ENCODE data around the gene HDX.
"Not testable (repeated sequence)": the region's sequence is repeated elsewhere in the genome, so short reads cannot be mapped to it uniquely, and the experiment has no call there.

Gene HDX

GRCh38 chrX:84501798-84502628 lies at the start of gene HDX:
Gene HDX (minus strand): TSS chrX:84502453. CDS start chrX:84475397, 27,056 bp downstream.
- peak; percentile 80 for DNase-seq (ENCODE audit: low spot score)

GRCh38 chrX:84541315-84541714 lies 39.1 kb upstream of the HDX start:
- not testable (repeated sequence) for DNase-seq (ENCODE audit: low spot score)

GRCh38 chrX:84537627-84538026 lies 35.4 kb upstream of the HDX start:
- not testable (repeated sequence) for DNase-seq (ENCODE audit: low spot score)

GRCh38 chrX:84488426-84488825 lies 13.8 kb downstream of the HDX start:
- no peak for DNase-seq (ENCODE audit: low spot score)

- DNase-seq (ENCODE audit: low spot score) = no peak
Measured at GRCh38 chrX:84487365-84488353, 14.6 kb downstream of the HDX start.

- no peak for DNase-seq (ENCODE audit: low spot score)
Measured at GRCh38 chrX:84479086-84479485, 23.2 kb downstream of the HDX start.

GRCh38 chrX:84477114-84477513 lies 25.1 kb downstream of the HDX start:
- no peak for DNase-seq (ENCODE audit: low spot score)

GRCh38 chrX:84475596-84475995 lies 26.7 kb downstream of the HDX start:
- DNase-seq (ENCODE audit: low spot score) = no peak

GRCh38 chrX:84475101-84475500 lies 27.2 kb downstream of the HDX start:
- DNase-seq (ENCODE audit: low spot score) = no peak

- peak; percentile 62 for DNase-seq (ENCODE audit: low spot score)
Measured at GRCh38 chrX:84469226-84469625, 33.0 kb downstream of the HDX start.

GRCh38 chrX:84467898-84468297 lies 34.4 kb downstream of the HDX start:
- no peak for DNase-seq (ENCODE audit: low spot score)

- DNase-seq (ENCODE audit: low spot score) = no peak
Measured at GRCh38 chrX:84453351-84454246, 48.7 kb downstream of the HDX start.

GRCh38 chrX:84441143-84441542 lies 61.1 kb downstream of the HDX start:
- DNase-seq (ENCODE audit: low spot score) = no peak

- DNase-seq (ENCODE audit: low spot score) = no peak
Measured at GRCh38 chrX:84415140-84415539, 87.1 kb downstream of the HDX start.

GRCh38 chrX:84363663-84364062 lies 138.6 kb downstream of the HDX start:
- DNase-seq (ENCODE audit: low spot score) = no peak

GRCh38 chrX:84363051-84363450 lies 139.2 kb downstream of the HDX start:
- no peak for DNase-seq (ENCODE audit: low spot score)

- no peak for DNase-seq (ENCODE audit: low spot score)
Measured at GRCh38 chrX:84362184-84362838, 139.9 kb downstream of the HDX start.

GRCh38 chrX:84358271-84358670 lies 144.0 kb downstream of the HDX start:
- DNase-seq (ENCODE audit: low spot score) = no peak

GRCh38 chrX:84357296-84357695 lies 145.0 kb downstream of the HDX start:
- no peak for DNase-seq (ENCODE audit: low spot score)

GRCh38 chrX:84340968-84341367 lies 161.3 kb downstream of the HDX start:
- peak; percentile 33 for DNase-seq (ENCODE audit: low spot score)

Measured in kidney tubule cell (primary cell).